ENCODE results near the gene CEACAM20.
"Not testable (repeated sequence)": the region's sequence is repeated elsewhere in the genome, so short reads cannot be mapped to it uniquely, and the experiment has no call there.

CEACAM20 gene

DNA sequence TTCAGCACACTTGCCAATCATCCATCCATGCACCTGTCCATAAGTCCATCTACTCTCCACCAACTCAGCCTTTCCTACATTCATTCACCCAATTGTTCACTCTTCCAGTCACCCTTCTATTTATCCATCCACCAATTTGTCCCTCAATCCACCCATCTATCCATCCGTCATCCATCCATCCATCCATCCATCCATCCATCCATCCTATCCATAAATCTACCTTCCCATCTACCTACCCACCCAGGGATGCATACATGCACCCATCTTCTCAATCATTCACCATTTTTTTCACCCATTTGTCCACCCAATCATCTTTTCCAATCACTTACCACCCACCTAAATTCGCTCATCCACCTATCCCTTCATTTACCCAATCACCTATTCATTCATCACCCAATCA is 14.6 kb upstream of the CEACAM20 start:
- no peak for DNase-seq

DNA sequence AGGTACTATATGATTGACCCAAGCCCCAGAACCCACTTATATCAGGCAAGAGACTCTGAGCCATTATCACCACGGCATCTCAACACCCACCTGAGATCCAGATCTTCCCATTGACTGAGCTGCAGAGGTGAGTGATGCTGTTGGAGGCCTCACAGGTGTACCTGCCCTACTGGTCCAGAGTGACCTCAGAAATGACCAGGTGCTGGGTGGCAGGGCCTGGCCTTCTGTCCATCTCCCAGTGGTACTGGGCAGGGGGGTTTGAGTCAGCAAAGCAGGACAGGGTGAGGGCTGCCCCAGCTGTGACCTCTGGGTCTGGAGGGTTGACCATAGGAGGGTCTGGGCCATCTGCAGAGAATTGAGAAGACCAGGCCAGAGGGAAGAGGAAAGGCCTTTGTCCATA is 13.2 kb upstream of the CEACAM20 start:
- DNase-seq = no peak

DNA sequence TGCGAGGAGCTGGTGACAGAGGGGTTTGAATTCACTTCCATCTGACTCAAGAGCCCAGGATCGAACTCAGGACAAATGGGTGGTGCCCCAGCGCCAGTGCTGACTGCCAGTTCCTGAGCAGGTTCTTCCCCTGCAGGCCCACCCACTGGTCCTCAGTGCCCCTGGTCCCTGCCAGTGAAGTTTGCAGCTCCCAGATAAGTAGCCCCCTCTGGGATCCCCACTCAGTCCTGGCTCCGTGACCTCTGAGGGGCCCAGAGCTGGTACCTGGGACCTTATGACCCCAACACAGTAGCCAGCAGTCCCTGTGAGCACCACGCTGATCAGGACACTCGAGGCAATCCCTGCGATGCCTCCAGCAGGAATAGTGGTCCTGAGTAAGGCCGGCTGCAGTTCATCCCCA is 11.3 kb upstream of the CEACAM20 start:
- DNase-seq = no peak

DNA sequence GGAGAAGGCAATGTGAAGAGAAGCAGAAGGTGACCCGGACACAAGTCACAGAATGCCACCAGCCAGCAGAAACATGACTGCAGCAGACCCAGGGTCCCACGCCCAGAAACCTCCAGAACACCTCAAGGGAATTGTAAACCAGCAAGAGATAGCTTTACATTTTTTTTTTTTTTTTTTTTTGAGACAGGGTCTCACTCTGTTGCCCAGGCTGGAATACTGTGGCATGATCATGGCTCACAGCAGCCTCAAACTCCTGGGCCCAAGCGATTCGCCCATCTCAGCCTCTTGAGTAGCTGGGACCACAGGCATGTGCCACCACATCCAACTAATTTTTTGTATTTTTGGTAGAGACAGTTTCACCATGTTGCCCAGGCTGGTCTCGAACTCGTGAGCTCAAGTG is 10.5 kb upstream of the CEACAM20 start:
- DNase-seq = no peak

DNA sequence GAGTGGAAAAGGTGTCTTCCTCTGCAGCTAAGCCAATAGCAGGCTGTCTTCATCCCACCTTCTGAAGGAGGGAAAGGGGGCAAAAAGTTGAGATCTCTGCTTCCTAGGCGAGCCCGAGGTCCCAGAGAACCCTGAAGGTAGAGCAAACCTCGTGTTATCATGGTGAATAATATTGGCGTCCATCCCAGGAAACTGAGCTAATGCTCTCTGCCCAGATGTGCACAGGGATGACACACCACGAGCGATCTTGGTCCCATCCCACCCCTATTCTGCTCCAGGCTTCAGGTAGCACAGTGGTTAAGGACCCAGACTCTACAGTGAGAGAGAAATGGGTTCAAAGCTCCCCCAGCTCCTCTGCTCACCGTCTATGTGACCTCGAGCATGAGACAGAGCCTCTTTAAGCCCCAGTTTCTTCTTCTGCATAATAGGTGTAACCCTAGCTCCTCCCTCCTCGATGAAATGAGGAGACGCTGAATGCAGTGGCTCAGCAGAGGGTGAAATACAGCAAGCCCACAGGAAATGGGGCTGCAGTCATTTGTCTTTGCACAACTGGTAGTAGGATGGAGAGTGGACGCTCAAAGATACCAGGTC is 9.9 kb upstream of the CEACAM20 start:
- DNase-seq = no peak

DNA sequence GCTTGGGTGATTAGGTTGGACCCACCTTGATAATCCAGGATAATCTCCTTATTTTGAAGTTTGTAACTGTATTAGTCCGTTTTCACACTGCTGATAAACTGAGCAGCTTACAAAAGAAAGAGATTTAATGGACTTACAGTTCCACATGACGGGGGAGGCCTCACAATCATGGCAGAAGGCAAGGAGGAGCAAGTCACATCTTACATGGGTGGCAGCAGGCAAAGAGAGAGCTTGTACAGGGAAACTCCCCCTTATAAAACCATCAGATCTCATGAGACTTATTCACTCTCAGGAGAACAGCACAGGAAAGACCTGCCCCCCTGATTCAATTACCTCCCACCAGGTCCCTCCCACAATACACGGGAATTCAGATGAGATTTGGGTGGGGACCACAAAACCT is 5.9 kb upstream of the CEACAM20 start:
- not testable (repeated sequence) for DNase-seq

DNA sequence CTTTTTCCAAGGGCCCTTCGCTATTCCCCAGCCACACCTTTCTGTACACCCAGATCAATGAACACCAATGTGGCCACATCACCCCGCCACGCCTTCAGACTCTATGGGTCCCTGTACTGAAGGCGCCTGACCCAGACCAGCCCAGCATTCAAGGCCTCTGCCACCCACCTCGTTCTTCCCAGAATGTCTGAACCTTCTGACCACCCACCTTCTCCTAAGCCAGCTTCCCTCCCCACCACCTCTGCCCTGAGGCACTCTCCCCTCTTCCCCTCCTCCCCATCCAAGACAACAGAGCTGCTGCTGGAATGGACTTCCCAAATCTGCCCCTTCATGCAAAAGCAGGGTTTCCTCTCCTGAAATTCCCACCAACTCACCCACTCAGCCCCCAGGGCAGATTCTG is 3.3 kb upstream of the CEACAM20 start:
- DNase-seq = no peak

DNA sequence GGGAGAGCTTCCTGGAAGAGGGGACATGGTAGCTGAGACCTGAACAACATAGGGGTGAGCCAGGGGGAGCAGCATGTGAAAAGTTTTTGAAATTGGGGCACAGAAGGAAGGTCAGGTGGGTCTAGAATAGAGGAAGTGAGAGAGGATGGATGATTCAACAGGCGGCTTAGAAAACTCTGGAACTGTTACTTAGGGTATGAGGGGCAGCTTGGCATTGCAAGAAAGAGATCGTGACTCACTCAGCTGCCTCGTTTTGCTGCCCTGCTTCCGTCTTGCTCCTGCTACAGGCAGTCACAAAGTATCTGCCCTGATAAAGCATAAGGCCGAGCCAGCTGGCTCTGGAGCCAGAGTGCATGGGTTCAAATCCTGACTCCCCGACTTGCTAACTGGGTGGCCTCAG is 1.3 kb upstream of the CEACAM20 start:
- DNase-seq = no peak

DNA sequence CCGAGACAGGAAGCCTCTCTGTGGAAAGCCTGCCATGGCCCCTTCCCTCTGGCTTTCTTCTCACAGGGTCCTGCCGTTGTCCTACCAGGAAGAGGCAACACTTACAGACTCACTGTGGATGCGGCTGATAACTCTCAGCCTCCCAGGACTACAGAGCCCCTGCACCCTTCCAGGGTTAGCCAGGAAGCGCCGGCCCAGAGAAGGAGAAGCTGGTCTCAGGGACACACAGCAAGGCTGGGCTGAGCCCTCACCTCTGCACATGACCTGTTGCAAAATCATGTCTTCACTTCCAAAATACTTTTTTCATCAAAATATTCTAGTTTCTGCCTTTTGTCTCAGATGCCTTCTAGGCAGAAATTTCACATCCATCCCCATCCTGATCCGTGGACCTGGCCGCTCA is 1.9 kb downstream of the CEACAM20 start:
- no peak for DNase-seq

DNA sequence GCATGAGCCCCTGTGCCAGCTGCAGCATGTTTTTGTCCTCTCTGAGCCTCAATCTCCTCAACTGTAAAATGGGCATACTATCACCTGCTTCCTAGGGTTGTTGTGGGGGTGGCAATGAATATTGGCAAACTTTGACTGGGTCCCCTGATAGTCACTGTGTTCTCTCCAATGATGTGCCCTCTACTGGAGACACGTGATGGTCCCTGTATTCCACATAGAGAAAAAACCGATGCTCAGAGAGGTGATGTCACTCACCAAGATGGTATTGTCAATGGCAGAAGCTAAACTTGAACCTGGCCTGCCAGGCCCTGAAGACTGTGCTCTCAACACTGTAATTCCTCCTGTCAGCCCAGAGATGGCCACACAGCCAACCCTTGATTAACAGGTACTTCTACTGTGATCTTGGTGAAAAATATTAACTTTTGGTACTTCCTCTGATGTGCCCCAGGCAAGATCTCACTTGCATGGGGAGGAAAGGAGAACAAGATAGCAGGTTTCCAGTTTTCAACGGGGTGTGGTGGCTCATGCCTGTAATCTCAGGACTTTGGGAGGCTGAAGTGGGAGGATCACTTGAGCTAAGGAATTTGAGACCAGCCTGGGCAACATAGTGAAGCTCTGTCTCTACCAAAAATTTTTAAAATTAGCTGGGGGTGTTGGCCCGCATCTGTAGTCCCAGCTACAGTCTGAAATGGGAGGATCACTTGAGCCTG is 3.6 kb downstream of the CEACAM20 start:
- DNase-seq = no peak

DNA sequence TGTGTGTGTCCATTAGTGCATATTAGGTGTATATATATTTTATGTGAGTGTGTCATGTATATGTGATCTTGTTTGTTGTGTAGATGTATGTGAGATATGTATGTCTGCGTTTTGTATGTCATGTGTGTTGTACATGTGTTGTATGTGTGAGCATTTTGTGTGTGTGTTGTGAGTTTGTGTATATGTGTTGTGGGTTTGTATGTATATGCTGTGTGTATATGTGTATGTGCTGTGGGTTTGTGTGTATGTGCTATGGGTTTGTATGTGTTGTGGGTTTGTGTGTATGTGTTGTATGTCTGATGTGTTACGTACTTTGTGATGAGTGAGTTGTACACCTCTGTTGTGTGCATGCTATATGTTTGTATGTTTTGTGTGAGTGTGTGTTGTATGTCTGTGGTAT is 8.1 kb downstream of the CEACAM20 start:
- no peak for DNase-seq

DNA sequence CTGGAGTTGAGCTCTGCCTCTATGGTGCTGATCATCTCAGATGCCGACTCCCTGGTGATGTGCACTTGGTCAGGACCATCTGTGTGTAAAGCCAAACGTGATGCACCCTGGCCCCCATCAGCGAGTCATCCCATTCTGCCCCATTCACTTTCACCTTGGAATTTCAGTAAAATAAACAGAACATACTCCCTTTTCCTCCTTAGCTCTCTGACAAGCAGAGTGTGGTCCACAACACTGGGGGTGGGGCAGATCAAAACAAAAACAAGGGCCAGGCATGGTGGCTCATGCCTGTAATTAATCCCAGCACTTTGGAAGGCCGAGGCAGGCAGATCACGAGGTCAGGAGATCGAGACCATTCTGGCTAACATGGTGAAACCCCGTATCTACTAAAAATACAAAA is 12.3 kb downstream of the CEACAM20 start:
- DNase-seq = no peak

DNA sequence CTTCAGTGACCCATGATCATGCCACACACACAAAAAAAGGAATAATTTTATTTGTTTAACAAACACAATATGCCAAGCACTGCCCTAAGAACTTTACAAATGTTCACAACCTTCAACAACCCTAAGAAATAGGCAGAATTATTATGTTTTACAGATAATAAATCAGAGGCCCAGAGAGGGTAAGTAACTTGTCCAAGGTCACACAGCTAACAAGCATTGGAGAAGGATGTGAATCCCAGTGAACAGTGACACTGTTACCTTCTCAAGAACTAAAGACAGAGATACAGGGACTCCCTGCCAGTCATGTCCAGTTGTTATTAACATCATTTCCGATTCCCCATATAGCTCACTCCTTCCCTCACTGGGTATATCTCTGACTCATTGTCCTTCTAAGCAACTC is 13.6 kb downstream of the CEACAM20 start:
- DNase-seq = no peak

DNA sequence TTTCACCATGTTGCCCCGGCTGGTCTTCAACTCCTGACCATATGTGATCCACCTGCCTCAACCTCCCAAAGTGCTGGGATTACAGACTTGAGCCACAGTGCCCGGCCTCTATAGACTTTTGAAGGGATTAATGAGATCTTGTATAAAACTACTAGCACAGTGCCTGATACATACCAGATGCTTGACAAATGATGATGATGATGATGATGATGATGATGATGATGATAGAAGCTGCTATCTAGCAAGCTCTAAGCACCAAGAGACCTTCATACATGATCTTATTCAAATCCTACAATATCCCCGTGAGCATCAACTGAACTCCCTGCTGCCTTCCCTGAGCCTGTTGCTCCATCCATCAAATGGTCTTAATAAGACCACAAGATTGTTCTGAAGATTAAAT is 14.4 kb downstream of the CEACAM20 start:
- DNase-seq = no peak

DNA sequence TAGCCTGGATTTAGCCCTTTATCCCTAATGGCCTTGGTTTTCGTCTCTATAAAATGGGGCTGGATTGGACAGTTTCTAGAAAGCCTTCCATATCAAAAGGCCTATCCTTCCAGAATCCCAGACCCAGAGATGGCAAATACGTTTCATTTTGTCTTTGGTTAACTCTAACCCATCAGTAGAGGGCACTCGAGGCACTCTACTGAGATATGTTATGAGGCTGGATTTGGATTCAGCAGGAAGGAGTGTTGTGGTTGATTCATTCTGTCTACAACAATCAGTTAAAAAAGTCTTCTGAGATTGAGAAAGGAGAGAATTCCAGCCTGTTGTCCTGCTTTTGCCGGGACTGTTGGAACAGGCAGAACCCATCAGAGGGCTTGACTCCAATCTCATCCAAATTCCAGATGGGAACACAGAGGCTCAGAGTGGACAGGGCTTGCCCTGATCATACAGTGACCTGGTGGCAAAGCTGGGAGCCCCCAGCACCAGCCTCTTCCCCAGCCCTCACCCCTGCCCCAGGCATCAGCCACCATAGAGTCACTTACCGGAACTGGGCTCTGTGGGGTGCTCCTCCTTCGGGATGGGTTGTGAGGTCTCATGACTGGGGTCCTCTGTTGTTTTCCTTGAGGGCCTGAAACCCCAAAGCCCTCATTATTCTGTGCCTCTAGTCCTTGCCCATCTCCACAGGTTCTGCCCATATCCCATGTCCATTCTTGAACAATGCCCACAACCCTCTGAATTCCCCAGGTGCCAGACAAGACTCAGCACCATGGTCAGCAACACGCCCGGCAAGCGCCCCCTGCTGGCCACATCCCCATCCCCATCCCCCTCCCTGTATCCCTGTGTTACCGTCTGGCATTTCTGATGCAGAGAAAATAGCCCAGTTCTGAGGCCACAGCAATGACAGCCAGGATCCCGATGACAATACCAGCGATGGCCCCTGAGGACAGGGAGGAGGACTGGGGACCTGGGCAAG is 16.9 kb downstream of the CEACAM20 start:
- DNase-seq = no peak

DNA sequence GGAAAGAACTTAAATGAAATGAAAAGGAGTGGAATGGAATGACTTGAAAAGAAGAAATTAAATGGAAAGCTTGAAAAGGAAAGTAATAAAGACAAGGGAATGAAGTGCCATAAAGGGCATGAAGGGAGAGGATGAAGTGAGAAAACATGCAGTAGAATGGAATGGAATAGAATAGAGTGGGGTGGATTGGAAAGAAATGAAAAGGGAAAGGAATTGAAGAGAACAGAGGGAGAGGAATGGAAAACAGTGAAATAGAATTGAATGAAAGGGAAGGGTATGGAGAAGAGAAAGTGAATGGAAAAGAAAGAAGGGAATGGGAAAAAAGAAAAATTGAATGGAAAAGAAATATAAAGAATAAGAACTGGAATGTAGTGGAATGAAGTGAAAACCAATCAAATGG is 20.0 kb downstream of the CEACAM20 start:
- DNase-seq = no peak

DNA sequence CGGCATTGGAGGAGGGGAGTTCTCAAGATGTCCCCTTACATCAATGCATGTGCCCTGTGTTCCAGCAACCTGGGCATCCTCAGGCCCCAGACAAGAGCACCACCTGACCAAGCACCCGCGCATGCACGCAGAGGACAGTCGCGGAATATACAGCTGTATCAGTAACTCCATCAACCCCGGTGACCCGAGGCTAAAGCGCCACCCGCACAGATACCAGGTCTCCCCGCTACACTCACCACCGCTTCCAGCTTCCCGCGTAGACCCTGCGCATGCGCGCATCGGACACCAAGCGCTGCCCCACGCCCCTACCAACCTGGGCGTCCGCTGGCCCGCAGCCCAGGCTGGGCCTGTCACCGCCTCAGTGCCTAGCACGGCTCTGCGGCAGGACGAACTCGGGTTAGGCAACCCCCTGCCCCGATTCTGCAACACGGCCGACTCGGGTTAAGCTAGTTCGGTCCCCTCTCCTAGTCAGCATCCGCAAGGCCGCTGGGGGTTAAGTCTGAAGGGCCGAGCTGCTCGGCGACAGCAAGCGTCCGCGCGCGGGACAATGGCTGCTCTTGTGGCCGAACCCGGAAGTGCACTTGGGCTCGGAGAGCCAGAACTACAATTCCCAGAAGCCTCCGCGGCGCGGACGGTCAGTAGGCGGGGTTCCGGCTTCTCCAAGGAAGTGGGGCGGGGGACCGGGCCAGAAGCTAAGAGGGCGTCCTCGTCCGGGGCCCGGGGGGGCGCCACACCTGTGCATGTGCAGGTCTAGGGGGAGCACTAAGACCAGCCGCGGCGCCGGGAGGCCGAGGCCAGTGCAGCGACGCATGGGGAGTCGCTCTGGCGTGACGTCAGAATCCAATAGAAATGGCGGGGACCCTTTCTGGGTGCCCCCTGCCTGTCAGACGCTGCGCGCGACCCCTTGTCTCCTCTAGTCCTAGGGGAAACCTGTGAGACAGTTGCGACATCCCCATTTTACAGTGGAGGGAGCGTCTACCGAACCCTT is 29.2 kb downstream of the CEACAM20 start, which contains the start of gene ZNF180:
ZNF180 (minus strand) TSS at position 561 of the 988 bp plus-strand sequence. CDS start 3,188 bp downstream, outside the sequence.
- DNase-seq = peak; percentile 96

DNA sequence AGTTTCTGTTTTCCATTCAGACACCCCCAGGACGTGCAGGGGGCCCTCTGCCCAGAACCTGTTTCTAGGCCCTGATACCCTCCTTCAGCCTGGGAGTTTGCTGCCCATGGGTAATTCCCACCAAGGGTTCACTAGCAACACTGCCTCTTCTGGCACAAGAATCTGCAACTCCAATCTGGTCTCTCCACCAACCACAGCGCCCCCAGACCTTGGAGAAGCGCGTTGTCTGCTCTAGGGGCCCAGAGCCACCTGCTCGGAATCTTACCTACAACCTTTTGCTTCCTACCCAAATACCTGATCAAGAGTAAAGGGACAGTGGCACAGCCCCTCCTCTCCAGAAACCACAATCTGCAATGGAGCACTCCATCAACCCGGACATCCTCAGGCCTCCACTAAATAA is 29.9 kb downstream of the CEACAM20 start:
- no peak for DNase-seq

DNA sequence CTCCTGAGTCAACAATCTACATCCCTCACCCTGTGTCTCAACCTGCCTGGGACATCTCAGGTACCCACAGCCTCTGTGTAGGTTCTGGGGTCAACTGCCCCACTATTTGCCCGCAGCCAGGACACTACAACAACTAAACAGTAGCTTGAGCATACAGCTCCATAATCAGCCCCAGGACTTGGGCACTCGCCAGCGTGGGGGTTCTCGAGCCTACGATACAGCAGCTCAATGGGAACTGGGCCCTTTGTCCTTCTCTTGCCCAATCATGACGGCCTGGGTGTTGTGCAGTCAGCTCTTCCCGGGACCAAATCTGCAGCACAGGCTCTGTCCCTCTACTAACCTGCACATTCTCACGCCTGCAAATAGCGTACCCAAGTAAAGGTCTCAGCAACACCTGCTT is 30.5 kb downstream of the CEACAM20 start:
- no peak for DNase-seq

DNA sequence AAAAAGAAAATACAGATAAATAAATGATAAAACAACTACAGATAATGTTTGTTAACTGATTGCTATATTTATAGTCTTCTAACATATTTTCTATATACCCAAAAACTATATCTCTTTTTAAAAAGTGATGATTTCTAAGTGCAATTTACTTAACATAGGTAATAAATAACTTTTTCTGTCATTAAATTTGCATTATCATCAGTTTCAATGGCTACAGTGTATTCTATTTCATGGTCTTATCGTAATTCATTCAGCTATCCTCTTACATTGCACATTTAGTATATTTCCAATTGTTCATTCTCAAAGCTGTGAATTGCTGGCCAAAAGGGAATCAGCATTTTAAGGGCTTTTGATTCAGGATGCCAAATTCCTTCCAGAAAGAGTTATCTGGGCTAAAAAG is 32.8 kb downstream of the CEACAM20 start:
- DNase-seq = no peak

DNA sequence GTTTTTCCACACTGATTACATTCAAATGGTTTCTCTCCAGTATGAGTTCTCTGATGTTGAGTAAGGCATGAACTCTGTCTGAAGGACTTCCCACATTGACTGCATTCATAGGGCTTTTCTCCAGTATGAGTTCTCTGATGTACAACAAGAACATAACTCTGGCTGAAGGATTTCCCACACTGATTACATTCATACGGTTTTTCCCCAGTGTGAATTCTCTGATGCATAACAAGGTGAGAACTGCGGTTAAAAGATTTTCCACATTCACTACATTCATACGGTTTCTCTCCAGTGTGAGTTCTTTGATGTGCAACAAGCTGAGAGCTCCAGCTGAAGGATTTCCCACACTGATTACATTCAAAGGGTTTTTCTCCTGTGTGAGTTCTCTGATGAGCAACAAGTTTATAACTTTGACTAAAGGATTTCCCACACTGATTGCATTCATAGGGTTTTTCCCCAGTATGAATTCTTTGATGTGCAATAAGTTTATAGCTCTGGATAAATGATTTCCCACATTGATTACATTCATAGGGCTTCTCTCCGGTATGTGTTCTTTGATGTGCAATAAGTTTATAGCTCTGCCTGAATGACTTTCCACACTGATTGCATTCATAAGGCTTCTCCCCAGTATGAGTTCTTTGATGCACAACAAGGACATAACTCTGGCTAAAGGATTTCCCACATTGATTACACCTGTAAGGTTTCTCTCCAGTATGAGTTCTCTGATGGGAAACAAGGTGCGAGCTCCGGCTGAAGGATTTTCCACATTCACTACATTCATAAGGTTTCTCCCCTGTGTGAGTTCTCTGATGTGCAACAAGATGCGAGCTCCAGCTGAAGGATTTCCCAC is 52.7 kb downstream of the CEACAM20 start:
- DNase-seq = no peak

All from NCI-H774 (cell line).